K562 (cell line): ENCODE measurements around the gene TYR. TPM values are rescaled to one million over a fixed set of nuclear protein-coding genes. Genes with fewer than 3 reads are reported as not detected.
"Not testable (repeated sequence)": the region's sequence is repeated elsewhere in the genome, so short reads cannot be mapped to it uniquely, and the experiment has no call there.

Experiments used
- ATAC-seq: fragments of 200-7000 bp; cut with Tn5 transposase; 3 replicates; pipeline ENCODE4 v1.9.1; 2020; ENCODE audit warnings: moderate library complexity
- BruUV-seq: library from RNA; stranded (reverse); fragments of 400-500 nt; replicated peaks from 2 replicates; lab custom pipeline; 2021; lab: Mats Ljungman, UMichigan
- CTCF ChIA-PET: fragments of 300-600 bp; formaldehyde crosslinking; extraction: SDS; loops from one replicate; lab custom pipeline; 2021; ENCODE audit warnings: low intra/inter-chr PET ratio; lab: Yijun Ruan, JAX
- POLR2A ChIA-PET: fragments of 300-600, 350-650 bp; sonication (Branson Sonifier 250); formaldehyde crosslinking; extraction: SDS; loops from one replicate; lab custom pipeline; 2021; ENCODE audit warnings: antibody characterized with exemption, inconsistent platforms; lab: Yijun Ruan, JAX
- DNase-seq, 4 experiments: peaks; one replicate each; pipeline versions ENCODE4 v3.0.0 to v3.0.0-alpha.2; 2011 to 2018; ENCODE audit warnings: low spot score in 3 of 4, mixed read lengths in 3 of 4; ENCODE audit errors: extremely low read depth in 1 of 4
- FAIRE-seq: peaks from 2 replicates; lab custom pipeline; 2011; peaks lifted over from hg19 to GRCh38; lab: Jason Lieb, UNC
- H2AFZ ChIP-seq: 2 replicates; pipeline ENCODE4 v1.6.0; 2011; ENCODE audit warnings: low read depth, low read length, control low read depth, inconsistent platforms
- H3K27ac ChIP-seq: fragments of 200-600 bp; 3 replicates; pipeline ENCODE4 v1.8.0; 2011; ENCODE audit warnings: low read depth, mild to moderate bottlenecking, control low read depth, inconsistent platforms, low read length, moderate library complexity, mixed read lengths; ENCODE audit errors: extremely low read depth
- H3K27me3 ChIP-seq, 2 experiments: fragments of 300-600 bp in 1 of 2; 2 replicates in 1 of 2; 3 replicates in 1 of 2; pipeline versions ENCODE4 v1.6.0 to v1.8.0; 2011; ENCODE audit warnings: inconsistent platforms in 2 of 2, low read length in 2 of 2, mild to moderate bottlenecking in 1 of 2, mixed read lengths in 1 of 2, moderate library complexity in 1 of 2; ENCODE audit not compliant: control insufficient read depth in 2 of 2, insufficient read depth in 2 of 2
- H3K36me3 ChIP-seq: fragments of 300-600 bp; 3 replicates; pipeline ENCODE4 v1.8.0; 2011; ENCODE audit warnings: mild to moderate bottlenecking, low read length, inconsistent platforms; ENCODE audit not compliant: control insufficient read depth, insufficient read depth
- H3K4me1 ChIP-seq, 2 experiments: fragments of 200-600 bp in 1 of 2; replicated peaks in 1 of 2; 2 replicates in 1 of 2; 3 replicates in 1 of 2; pipeline versions ENCODE4 v1.5.1 to v1.8.0; 2011; ENCODE audit warnings: inconsistent platforms in 2 of 2, low read length in 2 of 2, mild to moderate bottlenecking in 1 of 2, mixed read lengths in 1 of 2, moderate library complexity in 1 of 2; ENCODE audit not compliant: control insufficient read depth in 2 of 2, insufficient read depth in 2 of 2
- H3K4me2 ChIP-seq: 2 replicates; pipeline ENCODE4 v1.6.1; 2011; ENCODE audit warnings: low read length, control low read depth, inconsistent platforms, mixed read lengths; ENCODE audit not compliant: insufficient read depth
- H3K4me3 ChIP-seq: fragments of 200-600 bp; sonication (generic), shearing (Covaris generic); 2 replicates; pipeline ENCODE4 v1.5.1; 2016; ENCODE audit warnings: control low read depth, inconsistent platforms
- H3K79me2 ChIP-seq: fragments of 200-600 bp; 3 replicates; pipeline ENCODE4 v1.8.0; 2011; ENCODE audit warnings: low read length, inconsistent platforms; ENCODE audit not compliant: control insufficient read depth, insufficient read depth
- H3K9ac ChIP-seq, 2 experiments: 2 replicates each; pipeline versions ENCODE4 v1.6.0 to v1.6.1; 2011; ENCODE audit warnings: low read depth in 2 of 2, low read length in 2 of 2, control low read depth in 1 of 2, inconsistent platforms in 1 of 2, mild to moderate bottlenecking in 1 of 2, mixed read lengths in 1 of 2; ENCODE audit not compliant: insufficient read depth in 1 of 2
- H3K9me1 ChIP-seq: one replicate; pipeline ENCODE4 v1.6.0; 2011; ENCODE audit warnings: inconsistent platforms, mild to moderate bottlenecking, low read length, moderate library complexity; ENCODE audit not compliant: control insufficient read depth, insufficient read depth
- H3K9me3 ChIP-seq: replicated peaks from 2 replicates; pipeline ENCODE4 v1.5.1; 2011; ENCODE audit warnings: low read depth, low read length, inconsistent platforms; ENCODE audit not compliant: control insufficient read depth, insufficient read depth
- H4K20me1 ChIP-seq: replicated peaks from 2 replicates; pipeline ENCODE4 v1.6.1; 2011; ENCODE audit warnings: low read length, inconsistent platforms, mixed read lengths; ENCODE audit not compliant: control insufficient read depth, insufficient read depth
- BRD4 ChIP-seq: fragments of 200-600 bp; sonication (generic); IDR thresholded peaks from 2 replicates; pipeline ENCODE4 v1.6.1; 2017; ENCODE audit warnings: inconsistent platforms
- CREBBP ChIP-seq: IDR thresholded peaks from one replicate; pipeline ENCODE4 v1.6.1; 2012; ENCODE audit warnings: low read depth, mild to moderate bottlenecking, control low read depth, inconsistent platforms, low read length
- MCM2 ChIP-seq: fragments of 450-650 bp; IDR thresholded peaks from 2 replicates; pipeline ENCODE4 v1.6.1; 2017; ENCODE audit warnings: low read depth, mild to moderate bottlenecking
- MECOM ChIP-seq: fragments of 250-450 bp; sonication (Bioruptor Pico); IDR thresholded peaks from 2 replicates; pipeline ENCODE4 v1.8.0; 2022; ENCODE audit warnings: inconsistent platforms
- NFXL1 ChIP-seq: fragments of 450-650 bp; formaldehyde crosslinking; IDR thresholded peaks from 2 replicates; pipeline ENCODE4 v1.4.0; 2021; ENCODE audit warnings: mild to moderate bottlenecking
- PHTF2 ChIP-seq: fragments of 250-450 bp; sonication (Bioruptor Pico); IDR thresholded peaks from 2 replicates; pipeline ENCODE4 v1.5.0; 2021; ENCODE audit warnings: mild to moderate bottlenecking
- POLR2AphosphoS5 ChIP-seq: IDR thresholded peaks from 2 replicates; pipeline ENCODE4 v1.6.1; 2011; ENCODE audit warnings: mild to moderate bottlenecking, low read depth, low read length, moderate library complexity; ENCODE audit not compliant: control insufficient read depth, insufficient read depth
- PRPF4 ChIP-seq: fragments of 200-400 bp; formaldehyde crosslinking; IDR thresholded peaks from one replicate; pipeline ENCODE4 v1.6.1; 2017; ENCODE audit warnings: low read length, low read depth, mild to moderate bottlenecking; ENCODE audit not compliant: insufficient read depth, poor library complexity, severe bottlenecking
- RBFOX2 ChIP-seq: fragments of 200-400 bp; formaldehyde crosslinking; IDR thresholded peaks from 2 replicates; pipeline ENCODE4 v1.6.1; 2017; ENCODE audit warnings: low read depth, mild to moderate bottlenecking, low read length, moderate library complexity
- RBM22 ChIP-seq: fragments of 200-400 bp; formaldehyde crosslinking; IDR thresholded peaks from 2 replicates; pipeline ENCODE4 v1.6.1; 2018; ENCODE audit warnings: low read length, low read depth; ENCODE audit not compliant: poor library complexity, severe bottlenecking
- RFX5 ChIP-seq: IDR thresholded peaks from 2 replicates; pipeline ENCODE4 v1.6.1; 2011; ENCODE audit warnings: low read depth, mild to moderate bottlenecking, improper control_type of control experiment, low read length
- SMARCE1 ChIP-seq: fragments of 450-650 bp; IDR thresholded peaks from 2 replicates; pipeline ENCODE4 v1.7.1; 2016; ENCODE audit warnings: mild to moderate bottlenecking
- ZFP30 ChIP-seq: fragments of 250-450 bp; sonication (Bioruptor Pico); IDR thresholded peaks from 2 replicates; pipeline ENCODE4 v1.8.0; 2022; ENCODE audit warnings: moderate library complexity, mild to moderate bottlenecking, inconsistent platforms, borderline replicate concordance
- ZNF354B ChIP-seq: fragments of 250-450 bp; sonication (Bioruptor Pico); IDR thresholded peaks from 2 replicates; pipeline ENCODE4 v1.4.0; 2020
- ZNF778 ChIP-seq: fragments of 450-650 bp; formaldehyde crosslinking; IDR thresholded peaks from 2 replicates; pipeline ENCODE4 v1.4.0; 2020; ENCODE audit warnings: mild to moderate bottlenecking, moderate library complexity
- WGBS: fragments of 100-300 bp; shearing (Covaris generic); methylation state at CpG from one replicate; pipeline ENCODE4 v1.1.6; 2016; ENCODE audit warnings: low coverage, mixed read lengths; ENCODE audit not compliant: insufficient coverage; ENCODE audit errors: missing lambda C conversion rate; 5-methylcytosine and 5-hydroxymethylcytosine counted together
- in situ Hi-C: fragments of 300-500 bp; cut with MboI; formaldehyde crosslinking; loops from 4 replicates; pipeline ENCODE4 v1.15.0; 2018; ENCODE audit warnings: inconsistent platforms, mixed read lengths
- intact Hi-C: fragments of 100-400 bp; cut with micrococcal nuclease; formaldehyde crosslinking; loops from 2 replicates; pipeline ENCODE4 v1.14.2; 2022
- polyA plus RNA-seq, 8 experiments: library from polyadenylated mRNA; depleted of rRNA in 4 of 8; stranded (reverse) in 5 of 8; unstranded in 3 of 8; fragments of >200 nt; fragmentation: Nextera tagmentation in 2 of 8; fragmentation: Illumina TruSeq in 1 of 8; extraction: Ambion mirVana in 2 of 8; extraction: Trizol in 1 of 8; gene quantifications; 2 replicates each; pipeline versions ENCODE4 v1.2.1 to v1.2.3, GENCODE V29; 2011 to 2014; ENCODE audit warnings: inconsistent platforms in 1 of 8, missing spikeins in 1 of 8
- total RNA-seq, 7 experiments: library from RNA; depleted of rRNA in 6 of 7; stranded (reverse); fragments of >200 nt in 6 of 7; fragmentation: Illumina TruSeq in 2 of 7; extraction: Trizol in 2 of 7; gene quantifications; 2 replicates each; pipeline versions ENCODE4 v1.2.1 to v1.2.3, GENCODE V29; 2011 to 2021; ENCODE audit warnings: low replicate concordance in 1 of 7

The TYR gene
- total and polyA plus RNA-seq, 9 of the 15 experiments (the other 6 are each of a cell fraction or from before 2014, with no cell fraction given), result not detected

- no peak for TF ChIP-seq RFX5
- no peak for TF ChIP-seq RBFOX2
- no peak for TF ChIP-seq PRPF4
- no peak for TF ChIP-seq CREBBP
- TF ChIP-seq ZNF778 (CRISPR knock-in tag), result no peak
- no peak for TF ChIP-seq SMARCE1
- TF ChIP-seq NFXL1 (CRISPR knock-in tag), result no peak
Observed at GRCh38 chr11:89235083-89235482, 57.4 kb downstream of the TYR start (continued).

DNA sequence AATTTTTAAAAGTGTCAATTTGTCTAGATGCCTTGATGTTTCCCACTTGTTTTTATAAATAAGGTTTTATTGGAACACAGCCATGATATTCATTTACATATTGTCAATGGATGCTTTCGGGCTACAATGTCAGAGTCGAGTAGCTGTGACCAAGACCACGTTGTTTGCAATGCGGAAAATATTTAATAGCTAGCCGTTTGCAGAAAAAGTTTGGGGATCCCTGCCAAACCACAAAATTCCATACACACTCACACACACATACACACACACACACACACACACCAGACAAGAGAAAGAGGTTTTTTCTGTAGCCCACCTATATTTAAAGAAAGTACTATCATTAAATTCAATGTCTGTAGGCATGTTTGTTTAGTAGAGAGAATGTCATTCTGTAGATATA, 58.3 kb downstream of the TYR start:
- Histone ChIP-seq H3K4me1 (no peaks in the 10 kb centered on the region), H3K4me2 (no peak overlapping the region), H3K27me3 (no peaks in the 10 kb centered on the region), H3K27ac (no peak overlapping the region), H4K20me1 (no peaks in the 10 kb centered on the region), H3K9me1 (no peaks in the 10 kb centered on the region), H3K9me3 (no peaks in the 10 kb centered on the region; the same call in 1 of the 2 replicates), H3K79me2 (no peaks in the 10 kb centered on the region), H3K4me3 (no peak overlapping the region), H3K9ac (no peak overlapping the region), H3K36me3 (no peaks in the 10 kb centered on the region), H2AFZ (no peak overlapping the region)
- DNase-seq (no peak), ATAC-seq (no peak), FAIRE-seq (no peak)
- in situ Hi-C loops (no loop called here), intact Hi-C loops (no loop called here)
- BruUV-seq, result no TSS peak
- 0% methylated on average over 5 of the region's 5 CpGs for WGBS
- POLR2A ChIA-PET, result no interaction called here
- TF ChIP-seq POLR2AphosphoS5, result no peak
- no peak for TF ChIP-seq RBM22
- TF ChIP-seq PHTF2, result no peak
- no peak for TF ChIP-seq ZFP30 (CRISPR knock-in tag)
- no peak for TF ChIP-seq MECOM (CRISPR knock-in tag)
- TF ChIP-seq MCM2, result no peak
- TF ChIP-seq ZNF354B (CRISPR knock-in tag), result no peak
- TF ChIP-seq BRD4, result no peak
- CTCF ChIA-PET, result no interaction called here

DNA sequence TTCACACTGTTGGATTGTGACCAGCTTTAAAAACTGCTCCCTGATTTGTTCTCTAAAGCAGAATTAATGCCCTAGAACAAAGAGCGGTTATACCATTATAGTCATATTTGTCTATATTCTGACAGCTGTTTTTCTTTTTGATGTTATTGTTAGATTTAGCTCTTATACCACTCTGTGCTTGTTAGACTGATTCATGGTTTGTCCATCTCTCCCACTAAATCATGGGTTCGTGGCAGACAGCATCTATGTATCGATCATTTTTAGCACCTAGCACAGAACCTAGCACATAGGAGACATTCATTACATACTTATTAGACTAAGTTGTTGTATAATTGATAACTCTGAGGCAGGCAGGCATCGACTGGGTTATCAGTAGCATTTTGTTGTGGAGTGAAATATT, 69.3 kb downstream of the TYR start:
- CTCF ChIA-PET, POLR2A ChIA-PET: not testable (repeated sequence)

More for the DNA sequence above, 69.3 kb downstream of the TYR start:
- H3K4me3 ChIP-seq, in situ Hi-C loops, H4K20me1 ChIP-seq, DNase-seq, H2AFZ ChIP-seq, intact Hi-C loops, H3K4me2 ChIP-seq, H3K36me3 ChIP-seq, BruUV-seq, FAIRE-seq, H3K27ac ChIP-seq, H3K27me3 ChIP-seq, H3K9me1 ChIP-seq, H3K9ac ChIP-seq, H3K9me3 ChIP-seq, ATAC-seq, H3K79me2 ChIP-seq, H3K4me1 ChIP-seq: not testable (repeated sequence)
- 0% methylated on average over 4 of the region's 4 CpGs for whole genome bisulfite sequencing
